Liver (tissue), 9 donors: ENCODE measurements around the gene SFXN5. TPM values are rescaled to one million over a fixed set of nuclear protein-coding genes. Genes with fewer than 3 reads are reported as not detected.

Source experiments
- DNase-seq: peaks from one replicate; pipeline ENCODE4 v3.0.0-alpha.2; 2017; ENCODE audit warnings: low spot score
- H3K27ac ChIP-seq, 2 donors: one replicate each; pipeline ENCODE4 v1.7.0; 2013; ENCODE audit warnings: inconsistent platforms in 2 of 2, low read length in 2 of 2, control low read depth in 1 of 2, low read depth in 1 of 2, mild to moderate bottlenecking in 1 of 2
- H3K27me3 ChIP-seq, 4 donors: one replicate each; pipeline versions ENCODE4 v1.6.1 to v1.7.0; 2013; ENCODE audit warnings: low read length in 3 of 4, inconsistent platforms in 1 of 4, mild to moderate bottlenecking in 1 of 4, moderate library complexity in 1 of 4; ENCODE audit not compliant: control insufficient read depth in 4 of 4, insufficient read depth in 4 of 4
- H3K36me3 ChIP-seq, 4 donors: one replicate each; pipeline versions ENCODE4 v1.6.1 to v1.7.0; 2013; ENCODE audit warnings: low read length in 3 of 4, mild to moderate bottlenecking in 3 of 4, low read depth in 1 of 4, moderate library complexity in 1 of 4; ENCODE audit not compliant: control insufficient read depth in 4 of 4, insufficient read depth in 3 of 4
- H3K4me1 ChIP-seq, 4 donors: one replicate each; pipeline versions ENCODE4 v1.6.1 to v1.7.0; 2013; ENCODE audit warnings: low read length in 3 of 4, mild to moderate bottlenecking in 3 of 4, moderate library complexity in 1 of 4; ENCODE audit not compliant: control insufficient read depth in 4 of 4, insufficient read depth in 4 of 4
- H3K4me3 ChIP-seq, 3 donors: one replicate each; pipeline versions ENCODE4 v1.6.1 to v1.7.0; 2013; ENCODE audit warnings: low read length in 3 of 3, control low read depth in 1 of 3, low read depth in 1 of 3, mild to moderate bottlenecking in 1 of 3
- H3K9ac ChIP-seq, 2 donors: one replicate each; pipeline ENCODE4 v1.7.0; 2013; ENCODE audit warnings: low read length in 2 of 2, mild to moderate bottlenecking in 2 of 2, moderate library complexity in 2 of 2, control low read depth in 1 of 2, low read depth in 1 of 2
- H3K9me3 ChIP-seq, 4 donors: one replicate each; pipeline versions ENCODE4 v1.6.1 to v1.7.0; 2013; ENCODE audit warnings: low read length in 3 of 4; ENCODE audit not compliant: control insufficient read depth in 4 of 4
- EGR1 ChIP-seq, 2 donors: IDR thresholded peaks; 2 replicates each; pipeline ENCODE4 v1.6.1; 2016 to 2018; ENCODE audit warnings: antibody characterized with exemption in 2 of 2, low read depth in 2 of 2
- FOXA1 ChIP-seq: IDR thresholded peaks from 2 replicates; pipeline ENCODE4 v1.6.1; 2016; ENCODE audit warnings: antibody characterized with exemption
- FOXA2 ChIP-seq: IDR thresholded peaks from 2 replicates; pipeline ENCODE4 v1.6.1; 2016; ENCODE audit warnings: antibody characterized with exemption
- GABPA ChIP-seq, 2 donors: IDR thresholded peaks in 1 of 2; conservative IDR thresholded peaks in 1 of 2; 2 replicates each; pipeline ENCODE4 v1.6.1; 2016; ENCODE audit warnings: antibody characterized with exemption in 2 of 2, mild to moderate bottlenecking in 1 of 2, moderate library complexity in 1 of 2
- HNF4A ChIP-seq, 2 donors: conservative IDR thresholded peaks; 2 replicates each; pipeline ENCODE4 v1.6.1; 2016; ENCODE audit warnings: antibody characterized with exemption in 2 of 2, mild to moderate bottlenecking in 2 of 2
- HNF4G ChIP-seq: IDR thresholded peaks from 2 replicates; pipeline ENCODE4 v1.6.1; 2016; ENCODE audit warnings: antibody characterized with exemption
- JUND ChIP-seq, 2 donors: IDR thresholded peaks; 2 replicates each; pipeline ENCODE4 v1.6.1; 2016; ENCODE audit warnings: antibody characterized with exemption in 2 of 2
- NR2F2 ChIP-seq: IDR thresholded peaks from 2 replicates; pipeline ENCODE4 v1.6.1; 2016; ENCODE audit warnings: antibody characterized with exemption
- RAD21 ChIP-seq, 2 donors: IDR thresholded peaks; 2 replicates each; pipeline ENCODE4 v1.6.1; 2016; ENCODE audit warnings: antibody characterized with exemption in 2 of 2, mild to moderate bottlenecking in 2 of 2
- RXRA ChIP-seq, 2 donors: IDR thresholded peaks; 2 replicates each; pipeline ENCODE4 v1.6.1; 2017 to 2018; ENCODE audit warnings: antibody characterized with exemption in 2 of 2, mild to moderate bottlenecking in 1 of 2
- SP1 ChIP-seq: IDR thresholded peaks from 2 replicates; pipeline ENCODE4 v1.6.1; 2018; ENCODE audit warnings: antibody characterized with exemption, mild to moderate bottlenecking
- TAF1 ChIP-seq: conservative IDR thresholded peaks from 2 replicates; pipeline ENCODE4 v1.6.1; 2016; ENCODE audit warnings: antibody characterized with exemption, mild to moderate bottlenecking
- YY1 ChIP-seq: IDR thresholded peaks from 2 replicates; pipeline ENCODE4 v1.6.1; 2016; ENCODE audit warnings: antibody characterized with exemption, mild to moderate bottlenecking
- WGBS: extraction: QIAGEN DNeasy Blood & Tissue Kit; methylation state at CpG from one replicate; pipeline ENCODE4 v1.1.7; 2013; 5-methylcytosine and 5-hydroxymethylcytosine counted together
- polyA plus RNA-seq, 2 donors: library from polyadenylated mRNA; stranded (reverse) in 1 of 2; unstranded in 1 of 2; fragments of 200-250 nt in 1 of 2; fragments of >200 nt in 1 of 2; fragmentation: Nextera tagmentation in 1 of 2; extraction: Ambion mirVana in 1 of 2; gene quantifications; one replicate each; pipeline versions ENCODE4 v1.2.1 to v1.2.3, GENCODE V29; 2013 to 2015
- total RNA-seq, 2 donors: library from RNA; depleted of rRNA; stranded (reverse); fragments of >200 nt; gene quantifications; one replicate each; pipeline ENCODE4 v1.2.3, GENCODE V29; 2014
- TF ChIP-seq, protein P1 (sequence below): IDR thresholded peaks from 2 replicates; pipeline ENCODE4 v1.6.1; 2016; ENCODE audit warnings: antibody characterized with exemption, mild to moderate bottlenecking
- TF ChIP-seq, protein P2 (sequence below): IDR thresholded peaks from 2 replicates; pipeline ENCODE4 v1.6.1; 2016; ENCODE audit warnings: antibody characterized with exemption
- TF ChIP-seq, protein P3 (sequence below): IDR thresholded peaks from 2 replicates; pipeline ENCODE4 v1.6.1; 2016; ENCODE audit warnings: antibody characterized with exemption
- TF ChIP-seq, protein P4 (sequence below): IDR thresholded peaks from 2 replicates; pipeline ENCODE4 v1.6.1; 2016; ENCODE audit warnings: antibody characterized with exemption
- TF ChIP-seq, protein P5 (sequence below): fragments of 150-350 bp; IDR thresholded peaks from 2 replicates; pipeline ENCODE4 v1.5.1; 2017; ENCODE audit warnings: improper control_type of control experiment, low read depth, low read length; ENCODE audit not compliant: missing input control
- donor health status: healthy.
- donor health status: healthy.
- donor health status: healthy.
- donor health status: healthy.
- donor health status: healthy.

SFXN5 gene
- total and polyA plus RNA-seq, 4 donors: 23.3 to 58.2 (median 29.5) TPM

DNA sequence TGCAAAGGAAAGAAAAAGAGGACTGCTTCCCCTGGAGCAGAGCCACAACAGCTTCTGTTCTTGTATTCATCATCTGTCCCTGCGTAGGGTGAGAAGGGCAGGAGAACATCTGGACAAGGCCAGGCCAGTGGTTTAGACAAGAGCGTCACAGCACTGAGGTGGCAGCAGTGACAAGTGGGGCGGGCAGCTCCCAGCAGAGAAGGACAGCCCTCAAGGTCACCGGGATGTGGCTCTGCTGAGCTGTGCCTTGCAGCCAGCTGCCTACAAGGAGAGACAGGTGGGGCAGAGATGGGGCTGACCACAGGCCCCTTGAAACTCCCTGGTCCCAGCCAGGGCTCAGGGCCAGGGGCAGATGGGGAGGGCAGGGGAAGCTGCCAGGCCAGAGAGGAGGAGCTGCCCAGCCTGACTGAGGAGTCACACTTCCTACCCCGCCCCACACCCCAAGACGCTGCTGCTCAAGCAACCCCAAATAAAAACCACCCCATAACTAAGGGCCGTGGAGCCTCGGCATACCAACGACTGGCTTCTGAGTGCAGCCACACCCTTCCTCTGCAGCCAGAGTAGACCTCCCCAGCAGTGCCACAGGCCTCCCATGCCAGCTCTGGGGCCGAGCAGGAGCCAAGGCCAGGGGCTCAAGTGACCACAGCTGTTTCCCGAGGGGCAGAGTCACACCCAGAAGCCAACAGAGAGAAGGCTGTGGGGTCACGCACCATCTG lies 35.9 kb upstream of the SFXN5 start:
- Histone ChIP-seq H3K9me3 (no peaks in the 10 kb centered on the region), H3K4me3 (no peak overlapping the region), H3K27me3 (no peaks in the 10 kb centered on the region), H3K36me3 (no peaks in the 10 kb centered on the region), H3K27ac (no peak overlapping the region), H3K9ac (no peak overlapping the region), H3K4me1 (peaks cover 2 to 12% (median 9%) of the 10 kb centered on the region in 4 donors)
- no peak for DNase-seq
- no peak for TF ChIP-seq EGR1 (IDR thresholded peaks at IDR 0.05; ENCODE audit: low read depth in 2 of 2)
- no peak for TF ChIP-seq YY1
- TF ChIP-seq, protein P1, sequence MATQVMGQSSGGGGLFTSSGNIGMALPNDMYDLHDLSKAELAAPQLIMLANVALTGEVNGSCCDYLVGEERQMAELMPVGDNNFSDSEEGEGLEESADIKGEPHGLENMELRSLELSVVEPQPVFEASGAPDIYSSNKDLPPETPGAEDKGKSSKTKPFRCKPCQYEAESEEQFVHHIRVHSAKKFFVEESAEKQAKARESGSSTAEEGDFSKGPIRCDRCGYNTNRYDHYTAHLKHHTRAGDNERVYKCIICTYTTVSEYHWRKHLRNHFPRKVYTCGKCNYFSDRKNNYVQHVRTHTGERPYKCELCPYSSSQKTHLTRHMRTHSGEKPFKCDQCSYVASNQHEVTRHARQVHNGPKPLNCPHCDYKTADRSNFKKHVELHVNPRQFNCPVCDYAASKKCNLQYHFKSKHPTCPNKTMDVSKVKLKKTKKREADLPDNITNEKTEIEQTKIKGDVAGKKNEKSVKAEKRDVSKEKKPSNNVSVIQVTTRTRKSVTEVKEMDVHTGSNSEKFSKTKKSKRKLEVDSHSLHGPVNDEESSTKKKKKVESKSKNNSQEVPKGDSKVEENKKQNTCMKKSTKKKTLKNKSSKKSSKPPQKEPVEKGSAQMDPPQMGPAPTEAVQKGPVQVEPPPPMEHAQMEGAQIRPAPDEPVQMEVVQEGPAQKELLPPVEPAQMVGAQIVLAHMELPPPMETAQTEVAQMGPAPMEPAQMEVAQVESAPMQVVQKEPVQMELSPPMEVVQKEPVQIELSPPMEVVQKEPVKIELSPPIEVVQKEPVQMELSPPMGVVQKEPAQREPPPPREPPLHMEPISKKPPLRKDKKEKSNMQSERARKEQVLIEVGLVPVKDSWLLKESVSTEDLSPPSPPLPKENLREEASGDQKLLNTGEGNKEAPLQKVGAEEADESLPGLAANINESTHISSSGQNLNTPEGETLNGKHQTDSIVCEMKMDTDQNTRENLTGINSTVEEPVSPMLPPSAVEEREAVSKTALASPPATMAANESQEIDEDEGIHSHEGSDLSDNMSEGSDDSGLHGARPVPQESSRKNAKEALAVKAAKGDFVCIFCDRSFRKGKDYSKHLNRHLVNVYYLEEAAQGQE: no peak
- no peak for TF ChIP-seq FOXA1
- TF ChIP-seq SP1: no peak
- no peak for TF ChIP-seq FOXA2
- TF ChIP-seq NR2F2: no peak
- TF ChIP-seq HNF4A (conservative IDR thresholded peaks at IDR 0.05): no peak
- TF ChIP-seq RXRA (IDR thresholded peaks at IDR 0.05): no peak
- no peak for TF ChIP-seq HNF4G
- TF ChIP-seq JUND (IDR thresholded peaks at IDR 0.05): no peak
- TF ChIP-seq GABPA (IDR thresholded peaks at IDR 0.05 in 1 of 2, conservative IDR thresholded peaks at IDR 0.05 in 1 of 2): no peak
- TF ChIP-seq TAF1: no peak
- TF ChIP-seq, protein P2, sequence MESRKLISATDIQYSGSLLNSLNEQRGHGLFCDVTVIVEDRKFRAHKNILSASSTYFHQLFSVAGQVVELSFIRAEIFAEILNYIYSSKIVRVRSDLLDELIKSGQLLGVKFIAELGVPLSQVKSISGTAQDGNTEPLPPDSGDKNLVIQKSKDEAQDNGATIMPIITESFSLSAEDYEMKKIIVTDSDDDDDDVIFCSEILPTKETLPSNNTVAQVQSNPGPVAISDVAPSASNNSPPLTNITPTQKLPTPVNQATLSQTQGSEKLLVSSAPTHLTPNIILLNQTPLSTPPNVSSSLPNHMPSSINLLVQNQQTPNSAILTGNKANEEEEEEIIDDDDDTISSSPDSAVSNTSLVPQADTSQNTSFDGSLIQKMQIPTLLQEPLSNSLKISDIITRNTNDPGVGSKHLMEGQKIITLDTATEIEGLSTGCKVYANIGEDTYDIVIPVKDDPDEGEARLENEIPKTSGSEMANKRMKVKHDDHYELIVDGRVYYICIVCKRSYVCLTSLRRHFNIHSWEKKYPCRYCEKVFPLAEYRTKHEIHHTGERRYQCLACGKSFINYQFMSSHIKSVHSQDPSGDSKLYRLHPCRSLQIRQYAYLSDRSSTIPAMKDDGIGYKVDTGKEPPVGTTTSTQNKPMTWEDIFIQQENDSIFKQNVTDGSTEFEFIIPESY: no peak
- TF ChIP-seq, protein P3, sequence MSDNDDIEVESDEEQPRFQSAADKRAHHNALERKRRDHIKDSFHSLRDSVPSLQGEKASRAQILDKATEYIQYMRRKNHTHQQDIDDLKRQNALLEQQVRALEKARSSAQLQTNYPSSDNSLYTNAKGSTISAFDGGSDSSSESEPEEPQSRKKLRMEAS: no peak
- TF ChIP-seq, protein P4, sequence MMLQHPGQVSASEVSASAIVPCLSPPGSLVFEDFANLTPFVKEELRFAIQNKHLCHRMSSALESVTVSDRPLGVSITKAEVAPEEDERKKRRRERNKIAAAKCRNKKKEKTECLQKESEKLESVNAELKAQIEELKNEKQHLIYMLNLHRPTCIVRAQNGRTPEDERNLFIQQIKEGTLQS: no peak
- no peak for TF ChIP-seq RAD21 (IDR thresholded peaks at IDR 0.05)
- TF ChIP-seq, protein P5, sequence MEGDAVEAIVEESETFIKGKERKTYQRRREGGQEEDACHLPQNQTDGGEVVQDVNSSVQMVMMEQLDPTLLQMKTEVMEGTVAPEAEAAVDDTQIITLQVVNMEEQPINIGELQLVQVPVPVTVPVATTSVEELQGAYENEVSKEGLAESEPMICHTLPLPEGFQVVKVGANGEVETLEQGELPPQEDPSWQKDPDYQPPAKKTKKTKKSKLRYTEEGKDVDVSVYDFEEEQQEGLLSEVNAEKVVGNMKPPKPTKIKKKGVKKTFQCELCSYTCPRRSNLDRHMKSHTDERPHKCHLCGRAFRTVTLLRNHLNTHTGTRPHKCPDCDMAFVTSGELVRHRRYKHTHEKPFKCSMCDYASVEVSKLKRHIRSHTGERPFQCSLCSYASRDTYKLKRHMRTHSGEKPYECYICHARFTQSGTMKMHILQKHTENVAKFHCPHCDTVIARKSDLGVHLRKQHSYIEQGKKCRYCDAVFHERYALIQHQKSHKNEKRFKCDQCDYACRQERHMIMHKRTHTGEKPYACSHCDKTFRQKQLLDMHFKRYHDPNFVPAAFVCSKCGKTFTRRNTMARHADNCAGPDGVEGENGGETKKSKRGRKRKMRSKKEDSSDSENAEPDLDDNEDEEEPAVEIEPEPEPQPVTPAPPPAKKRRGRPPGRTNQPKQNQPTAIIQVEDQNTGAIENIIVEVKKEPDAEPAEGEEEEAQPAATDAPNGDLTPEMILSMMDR: no peak
- WGBS: 82% methylated on average over 12 of the region's 12 CpGs
